Osteocyte (in vitro differentiated cells): ENCODE data around the gene MTUS2. TPM values are rescaled to one million over a fixed set of nuclear protein-coding genes. Genes with fewer than 3 reads are reported as not detected.

Experiments used
- DNase-seq: peaks from one replicate; pipeline ENCODE4 v3.0.0; 2021; ENCODE audit warnings: mixed read lengths; ENCODE audit not compliant: unreplicated experiment; ENCODE audit errors: extremely low spot score
- H3K27ac Mint-ChIP-seq: one replicate; pipeline ENCODE4 v1.8.0; 2021; ENCODE audit warnings: mild to moderate bottlenecking, mixed read lengths; ENCODE audit not compliant: unreplicated experiment
- H3K27me3 Mint-ChIP-seq: one replicate; pipeline ENCODE4 v1.8.0; 2021; ENCODE audit warnings: mixed read lengths; ENCODE audit not compliant: unreplicated experiment
- H3K36me3 Mint-ChIP-seq: one replicate; pipeline ENCODE4 v1.8.0; 2021; ENCODE audit warnings: mixed read lengths; ENCODE audit not compliant: unreplicated experiment
- H3K4me1 Mint-ChIP-seq: one replicate; pipeline ENCODE4 v1.8.0; 2021; ENCODE audit warnings: mixed read lengths; ENCODE audit not compliant: unreplicated experiment
- H3K4me3 Mint-ChIP-seq: one replicate; pipeline ENCODE4 v1.8.0; 2021; ENCODE audit warnings: mild to moderate bottlenecking, moderate library complexity, mixed read lengths; ENCODE audit not compliant: unreplicated experiment
- H3K9me3 Mint-ChIP-seq: one replicate; pipeline ENCODE4 v1.8.0; 2021; ENCODE audit warnings: mixed read lengths; ENCODE audit not compliant: unreplicated experiment
- total RNA-seq: library from RNA; stranded (reverse); gene quantifications from 2 replicates; pipeline ENCODE4 v1.2.1, GENCODE V29; 2021
- TF ChIP-seq, protein P1 (sequence below): fragments of 200-600 bp; sonication (generic); IDR thresholded peaks from 2 replicates; pipeline ENCODE4 v1.5.0; 2021; ENCODE audit warnings: antibody characterized with exemption, mild to moderate bottlenecking, moderate library complexity

MTUS2 gene
- total RNA-seq, 1 donor from 2014 or later: 0.05 TPM

DNA sequence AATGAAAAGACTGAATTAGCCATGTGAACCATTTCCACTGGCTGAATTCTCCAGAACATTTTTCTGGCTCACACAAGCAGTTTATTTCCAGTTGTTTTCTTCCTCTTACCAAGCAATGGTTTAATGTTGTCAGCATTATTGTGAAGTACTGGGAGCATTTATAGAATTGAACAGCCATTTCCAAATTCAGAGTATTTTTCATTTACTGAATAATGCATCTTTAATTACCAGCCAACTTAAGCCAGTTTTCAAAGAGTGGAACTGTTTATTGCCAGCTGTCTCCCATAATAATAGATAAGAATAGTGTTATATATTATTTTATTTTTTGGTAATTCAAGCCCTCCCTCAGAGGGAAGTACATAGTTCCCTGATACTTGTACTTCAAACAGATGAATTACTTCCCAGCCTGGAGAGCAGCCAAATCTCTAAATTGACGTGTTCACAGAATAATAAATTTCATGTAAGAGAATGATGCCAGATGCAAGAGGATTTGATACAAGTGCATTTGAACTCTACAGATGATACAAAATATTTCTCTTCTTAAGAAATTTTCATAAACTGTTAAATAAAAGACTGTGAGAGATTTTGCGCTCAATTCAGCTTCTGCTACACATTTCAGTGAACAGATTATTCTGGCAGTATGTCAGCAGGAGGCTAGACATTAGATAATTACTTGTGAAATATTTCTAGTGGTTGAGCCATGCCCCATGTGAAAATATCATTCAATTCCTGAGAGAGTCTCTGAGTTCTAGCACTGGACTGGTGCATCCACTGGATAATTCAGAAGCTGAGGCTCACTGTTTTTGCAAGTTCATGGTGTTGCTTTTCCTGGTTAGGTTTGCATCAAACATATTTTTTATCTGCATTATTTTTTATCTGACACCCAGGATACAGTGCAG lies 459.5 kb downstream of the MTUS2 start:
- DNase-seq: no peak
- H3K9me3 Mint-ChIP-seq: peaks cover 5% of the 10 kb centered on the region
- TF ChIP-seq, protein P1, sequence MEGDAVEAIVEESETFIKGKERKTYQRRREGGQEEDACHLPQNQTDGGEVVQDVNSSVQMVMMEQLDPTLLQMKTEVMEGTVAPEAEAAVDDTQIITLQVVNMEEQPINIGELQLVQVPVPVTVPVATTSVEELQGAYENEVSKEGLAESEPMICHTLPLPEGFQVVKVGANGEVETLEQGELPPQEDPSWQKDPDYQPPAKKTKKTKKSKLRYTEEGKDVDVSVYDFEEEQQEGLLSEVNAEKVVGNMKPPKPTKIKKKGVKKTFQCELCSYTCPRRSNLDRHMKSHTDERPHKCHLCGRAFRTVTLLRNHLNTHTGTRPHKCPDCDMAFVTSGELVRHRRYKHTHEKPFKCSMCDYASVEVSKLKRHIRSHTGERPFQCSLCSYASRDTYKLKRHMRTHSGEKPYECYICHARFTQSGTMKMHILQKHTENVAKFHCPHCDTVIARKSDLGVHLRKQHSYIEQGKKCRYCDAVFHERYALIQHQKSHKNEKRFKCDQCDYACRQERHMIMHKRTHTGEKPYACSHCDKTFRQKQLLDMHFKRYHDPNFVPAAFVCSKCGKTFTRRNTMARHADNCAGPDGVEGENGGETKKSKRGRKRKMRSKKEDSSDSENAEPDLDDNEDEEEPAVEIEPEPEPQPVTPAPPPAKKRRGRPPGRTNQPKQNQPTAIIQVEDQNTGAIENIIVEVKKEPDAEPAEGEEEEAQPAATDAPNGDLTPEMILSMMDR: no peak
- H3K4me3 Mint-ChIP-seq: no peak overlapping the region
- peaks cover 10% of the 10 kb centered on the region for H3K27me3 Mint-ChIP-seq
- no peak overlapping the region for H3K27ac Mint-ChIP-seq
- H3K36me3 Mint-ChIP-seq: no peaks in the 10 kb centered on the region
- no peaks in the 10 kb centered on the region for H3K4me1 Mint-ChIP-seq

DNA sequence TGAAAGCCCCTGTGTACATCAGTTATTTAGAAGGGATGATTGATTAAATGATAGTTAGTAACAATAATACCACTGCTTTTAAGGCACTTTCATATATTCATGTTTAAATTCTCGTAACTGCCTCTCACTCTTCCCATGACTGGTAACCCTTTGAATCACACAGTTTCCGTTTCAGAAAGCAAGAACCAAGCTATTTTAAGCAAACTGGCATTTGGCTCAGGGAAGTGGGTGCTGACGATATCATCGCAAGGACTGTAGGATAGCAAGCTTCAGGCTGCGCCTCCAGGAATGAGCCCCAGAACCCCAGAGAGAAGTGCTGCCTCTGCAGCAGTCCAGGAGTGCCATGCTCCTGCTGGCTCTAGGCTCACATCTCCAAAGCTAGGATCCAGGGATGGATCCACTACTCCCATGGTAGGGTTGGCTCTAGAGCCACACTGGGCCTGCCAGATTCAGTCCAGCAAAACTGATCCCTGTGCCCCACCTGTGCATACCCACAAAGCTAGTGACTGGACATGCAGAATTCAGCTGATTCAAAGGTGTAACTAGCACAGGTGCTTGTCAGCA lies 461.9 kb downstream of the MTUS2 start:
- Mint-ChIP-seq H3K27me3 (peaks cover 16% of the 10 kb centered on the region), H3K27ac (no peak overlapping the region), H3K4me1 (no peaks in the 10 kb centered on the region), H3K36me3 (no peaks in the 10 kb centered on the region), H3K4me3 (no peak overlapping the region), H3K9me3 (no peaks in the 10 kb centered on the region)
- TF ChIP-seq, protein P1: no peak
- no peak for DNase-seq

DNA sequence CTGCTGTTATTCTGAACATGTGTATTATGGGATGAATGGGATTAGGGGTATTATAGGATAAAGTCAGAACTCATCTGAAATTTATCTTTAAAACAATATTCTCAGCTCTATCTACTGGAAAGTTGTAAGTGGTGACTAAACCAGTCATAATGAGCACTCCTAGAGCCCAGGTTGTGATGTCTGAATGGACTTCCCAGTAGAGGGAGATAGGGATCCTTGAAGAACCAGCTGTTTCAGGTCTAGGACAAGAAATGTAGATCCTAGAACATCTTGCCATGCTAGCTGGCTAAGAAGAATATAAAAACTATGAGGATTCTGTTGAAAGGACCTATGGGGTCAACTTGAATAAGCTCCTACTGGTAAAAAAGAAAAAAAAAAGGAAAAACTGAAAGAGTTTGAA lies 464.6 kb downstream of the MTUS2 start:
- TF ChIP-seq, protein P1: no peak
- no peaks in the 10 kb centered on the region for H3K9me3 Mint-ChIP-seq
- H3K4me1 Mint-ChIP-seq: no peaks in the 10 kb centered on the region
- DNase-seq: no peak
- no peak overlapping the region for H3K4me3 Mint-ChIP-seq
- H3K27me3 Mint-ChIP-seq: peaks cover 17% of the 10 kb centered on the region
- no peaks in the 10 kb centered on the region for H3K36me3 Mint-ChIP-seq
- no peak overlapping the region for H3K27ac Mint-ChIP-seq

DNA sequence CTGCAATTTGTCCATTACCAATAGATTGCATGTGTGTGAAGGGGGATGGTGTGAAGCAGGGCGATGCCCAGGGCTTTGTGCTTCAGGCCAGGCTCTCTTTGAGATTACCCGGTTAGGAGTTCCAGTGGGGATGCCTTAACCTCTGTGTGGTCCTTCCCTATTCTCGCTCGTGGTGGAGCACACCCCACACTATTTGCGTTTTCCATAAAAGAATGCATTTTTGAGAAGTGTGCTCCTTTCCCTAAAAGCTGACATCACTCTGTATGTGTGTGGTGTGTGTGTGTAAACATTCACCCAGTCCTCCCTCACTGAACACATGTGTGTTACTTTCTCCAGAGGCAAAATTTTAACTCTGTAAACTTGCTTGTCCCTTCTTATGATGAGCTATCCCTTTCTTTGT lies 467.1 kb downstream of the MTUS2 start:
- no peak overlapping the region for H3K27ac Mint-ChIP-seq
- no peaks in the 10 kb centered on the region for H3K4me1 Mint-ChIP-seq
- TF ChIP-seq, protein P1: no peak
- H3K27me3 Mint-ChIP-seq: peaks cover 9% of the 10 kb centered on the region
- H3K4me3 Mint-ChIP-seq: no peak overlapping the region
- DNase-seq: no peak
- H3K36me3 Mint-ChIP-seq: no peaks in the 10 kb centered on the region
- no peaks in the 10 kb centered on the region for H3K9me3 Mint-ChIP-seq

DNA sequence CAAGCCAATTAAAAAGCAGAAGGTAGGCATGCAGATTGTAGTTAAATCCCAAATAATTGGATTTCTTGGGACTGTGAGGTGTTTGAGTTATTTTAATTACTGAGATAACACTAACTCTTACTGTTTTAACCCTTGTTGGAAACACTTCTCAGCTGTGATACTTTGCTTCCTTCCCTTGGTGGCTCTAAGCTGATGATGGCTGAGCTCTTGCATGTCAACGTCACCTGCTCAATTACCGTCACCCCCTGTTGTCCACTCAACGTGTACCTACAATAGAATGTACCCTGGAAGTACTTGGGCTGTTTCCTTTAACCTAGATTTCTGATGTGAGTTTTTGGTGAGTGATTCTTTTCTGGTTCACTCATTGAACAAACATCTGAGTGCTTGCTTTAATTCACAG lies 471.9 kb downstream of the MTUS2 start:
- H3K36me3 Mint-ChIP-seq: no peaks in the 10 kb centered on the region
- no peaks in the 10 kb centered on the region for H3K4me1 Mint-ChIP-seq
- no peak for DNase-seq
- TF ChIP-seq, protein P1: no peak
- no peak overlapping the region for H3K4me3 Mint-ChIP-seq
- H3K9me3 Mint-ChIP-seq: no peaks in the 10 kb centered on the region
- H3K27ac Mint-ChIP-seq: no peak overlapping the region
- peaks cover 3% of the 10 kb centered on the region for H3K27me3 Mint-ChIP-seq
